Measurements from ENCODE around the gene SLC38A2. TPM values are rescaled to one million over a fixed set of nuclear protein-coding genes. Genes with fewer than 3 reads are reported as not detected.

Gene SLC38A2
- total RNA-seq, 1 experiment from 2014 or later, result 381 TPM

DNA sequence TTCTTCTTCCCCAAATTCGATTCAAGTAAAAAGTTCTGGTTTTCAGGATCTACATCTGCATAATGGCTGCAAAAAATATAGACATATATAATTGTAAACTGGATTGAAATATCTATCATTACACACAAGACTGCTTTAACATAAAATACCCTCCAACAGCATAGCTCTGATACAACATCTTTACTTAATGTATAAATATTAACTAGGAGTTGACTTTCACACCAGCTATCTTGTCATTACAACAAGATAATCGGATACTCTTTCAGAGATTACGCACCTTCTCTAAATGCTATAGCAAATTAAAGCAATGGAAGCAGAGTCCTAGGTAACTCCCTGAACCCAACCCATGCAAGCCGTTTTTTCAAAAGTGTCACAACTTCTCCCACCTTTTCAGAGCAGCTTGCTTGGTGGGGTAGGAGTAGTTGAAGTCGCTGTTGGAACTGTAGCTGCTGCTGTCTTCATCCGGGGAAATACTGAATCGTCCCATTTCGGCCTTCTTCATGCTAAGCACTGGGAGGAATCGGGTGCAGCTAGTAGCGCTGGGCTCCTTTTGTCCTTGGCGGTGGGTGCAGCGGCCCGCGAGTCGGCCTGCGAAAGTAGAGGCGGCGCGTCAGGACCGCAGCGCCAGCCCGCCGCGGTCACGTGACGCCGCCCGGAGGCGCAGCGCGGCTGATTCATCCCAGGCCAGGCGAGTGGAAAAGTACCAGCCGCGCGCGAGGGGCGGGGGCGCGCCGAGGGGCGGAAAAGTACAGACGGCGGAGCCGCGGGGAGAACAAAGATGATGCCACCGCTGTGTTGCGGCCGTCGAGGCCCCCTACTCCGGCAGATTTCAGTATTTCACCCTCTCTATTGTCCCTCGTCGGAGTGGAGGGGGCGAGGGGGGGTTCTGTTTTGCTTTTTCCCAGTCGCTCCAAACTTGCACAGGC is 1.5 kb downstream of the SLC38A2 start (continued):
- TF ChIP-seq, protein P1, sequence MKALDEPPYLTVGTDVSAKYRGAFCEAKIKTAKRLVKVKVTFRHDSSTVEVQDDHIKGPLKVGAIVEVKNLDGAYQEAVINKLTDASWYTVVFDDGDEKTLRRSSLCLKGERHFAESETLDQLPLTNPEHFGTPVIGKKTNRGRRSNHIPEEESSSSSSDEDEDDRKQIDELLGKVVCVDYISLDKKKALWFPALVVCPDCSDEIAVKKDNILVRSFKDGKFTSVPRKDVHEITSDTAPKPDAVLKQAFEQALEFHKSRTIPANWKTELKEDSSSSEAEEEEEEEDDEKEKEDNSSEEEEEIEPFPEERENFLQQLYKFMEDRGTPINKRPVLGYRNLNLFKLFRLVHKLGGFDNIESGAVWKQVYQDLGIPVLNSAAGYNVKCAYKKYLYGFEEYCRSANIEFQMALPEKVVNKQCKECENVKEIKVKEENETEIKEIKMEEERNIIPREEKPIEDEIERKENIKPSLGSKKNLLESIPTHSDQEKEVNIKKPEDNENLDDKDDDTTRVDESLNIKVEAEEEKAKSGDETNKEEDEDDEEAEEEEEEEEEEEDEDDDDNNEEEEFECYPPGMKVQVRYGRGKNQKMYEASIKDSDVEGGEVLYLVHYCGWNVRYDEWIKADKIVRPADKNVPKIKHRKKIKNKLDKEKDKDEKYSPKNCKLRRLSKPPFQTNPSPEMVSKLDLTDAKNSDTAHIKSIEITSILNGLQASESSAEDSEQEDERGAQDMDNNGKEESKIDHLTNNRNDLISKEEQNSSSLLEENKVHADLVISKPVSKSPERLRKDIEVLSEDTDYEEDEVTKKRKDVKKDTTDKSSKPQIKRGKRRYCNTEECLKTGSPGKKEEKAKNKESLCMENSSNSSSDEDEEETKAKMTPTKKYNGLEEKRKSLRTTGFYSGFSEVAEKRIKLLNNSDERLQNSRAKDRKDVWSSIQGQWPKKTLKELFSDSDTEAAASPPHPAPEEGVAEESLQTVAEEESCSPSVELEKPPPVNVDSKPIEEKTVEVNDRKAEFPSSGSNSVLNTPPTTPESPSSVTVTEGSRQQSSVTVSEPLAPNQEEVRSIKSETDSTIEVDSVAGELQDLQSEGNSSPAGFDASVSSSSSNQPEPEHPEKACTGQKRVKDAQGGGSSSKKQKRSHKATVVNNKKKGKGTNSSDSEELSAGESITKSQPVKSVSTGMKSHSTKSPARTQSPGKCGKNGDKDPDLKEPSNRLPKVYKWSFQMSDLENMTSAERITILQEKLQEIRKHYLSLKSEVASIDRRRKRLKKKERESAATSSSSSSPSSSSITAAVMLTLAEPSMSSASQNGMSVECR (CRISPR knock-in tag; IDR thresholded peaks at IDR 0.05; ENCODE audit: borderline replicate concordance), result peak; percentile 93; the same call in 1 of the 2 replicates
- TF ChIP-seq, protein P2, sequence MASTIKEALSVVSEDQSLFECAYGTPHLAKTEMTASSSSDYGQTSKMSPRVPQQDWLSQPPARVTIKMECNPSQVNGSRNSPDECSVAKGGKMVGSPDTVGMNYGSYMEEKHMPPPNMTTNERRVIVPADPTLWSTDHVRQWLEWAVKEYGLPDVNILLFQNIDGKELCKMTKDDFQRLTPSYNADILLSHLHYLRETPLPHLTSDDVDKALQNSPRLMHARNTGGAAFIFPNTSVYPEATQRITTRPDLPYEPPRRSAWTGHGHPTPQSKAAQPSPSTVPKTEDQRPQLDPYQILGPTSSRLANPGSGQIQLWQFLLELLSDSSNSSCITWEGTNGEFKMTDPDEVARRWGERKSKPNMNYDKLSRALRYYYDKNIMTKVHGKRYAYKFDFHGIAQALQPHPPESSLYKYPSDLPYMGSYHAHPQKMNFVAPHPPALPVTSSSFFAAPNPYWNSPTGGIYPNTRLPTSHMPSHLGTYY (CRISPR knock-in tag; IDR thresholded peaks at IDR 0.05), result 0 out of 2 replicates have a peak, but pooled peaks have one; percentile 57
- TF ChIP-seq, protein P3, sequence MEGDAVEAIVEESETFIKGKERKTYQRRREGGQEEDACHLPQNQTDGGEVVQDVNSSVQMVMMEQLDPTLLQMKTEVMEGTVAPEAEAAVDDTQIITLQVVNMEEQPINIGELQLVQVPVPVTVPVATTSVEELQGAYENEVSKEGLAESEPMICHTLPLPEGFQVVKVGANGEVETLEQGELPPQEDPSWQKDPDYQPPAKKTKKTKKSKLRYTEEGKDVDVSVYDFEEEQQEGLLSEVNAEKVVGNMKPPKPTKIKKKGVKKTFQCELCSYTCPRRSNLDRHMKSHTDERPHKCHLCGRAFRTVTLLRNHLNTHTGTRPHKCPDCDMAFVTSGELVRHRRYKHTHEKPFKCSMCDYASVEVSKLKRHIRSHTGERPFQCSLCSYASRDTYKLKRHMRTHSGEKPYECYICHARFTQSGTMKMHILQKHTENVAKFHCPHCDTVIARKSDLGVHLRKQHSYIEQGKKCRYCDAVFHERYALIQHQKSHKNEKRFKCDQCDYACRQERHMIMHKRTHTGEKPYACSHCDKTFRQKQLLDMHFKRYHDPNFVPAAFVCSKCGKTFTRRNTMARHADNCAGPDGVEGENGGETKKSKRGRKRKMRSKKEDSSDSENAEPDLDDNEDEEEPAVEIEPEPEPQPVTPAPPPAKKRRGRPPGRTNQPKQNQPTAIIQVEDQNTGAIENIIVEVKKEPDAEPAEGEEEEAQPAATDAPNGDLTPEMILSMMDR (IDR thresholded peaks at IDR 0.05), result no peak
- TF ChIP-seq ETV6 (CRISPR knock-in tag; IDR thresholded peaks at IDR 0.05), result peak; percentile 18; the same call in 1 of the 2 replicates
- TF ChIP-seq, protein P4, sequence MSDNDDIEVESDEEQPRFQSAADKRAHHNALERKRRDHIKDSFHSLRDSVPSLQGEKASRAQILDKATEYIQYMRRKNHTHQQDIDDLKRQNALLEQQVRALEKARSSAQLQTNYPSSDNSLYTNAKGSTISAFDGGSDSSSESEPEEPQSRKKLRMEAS (CRISPR knock-in tag; IDR thresholded peaks at IDR 0.05), result peak; percentile 83
- peak; percentile 48; the same call in 1 of the 2 replicates for TF ChIP-seq MYBL2 (CRISPR knock-in tag; IDR thresholded peaks at IDR 0.05)
- TF ChIP-seq ZNF671 (CRISPR knock-in tag; IDR thresholded peaks at IDR 0.05), result 0 out of 2 replicates have a peak, but pooled peaks have one; percentile 50
- TF ChIP-seq ESRRA (CRISPR knock-in tag; IDR thresholded peaks at IDR 0.05; ENCODE audit: borderline replicate concordance), result peak; percentile 46; the same call in 1 of the 2 replicates
- peak; percentile 78; the same call in 1 of the 2 replicates for TF ChIP-seq ZBTB21 (CRISPR knock-in tag; IDR thresholded peaks at IDR 0.05; ENCODE audit: borderline replicate concordance)
- TF ChIP-seq, protein P5, sequence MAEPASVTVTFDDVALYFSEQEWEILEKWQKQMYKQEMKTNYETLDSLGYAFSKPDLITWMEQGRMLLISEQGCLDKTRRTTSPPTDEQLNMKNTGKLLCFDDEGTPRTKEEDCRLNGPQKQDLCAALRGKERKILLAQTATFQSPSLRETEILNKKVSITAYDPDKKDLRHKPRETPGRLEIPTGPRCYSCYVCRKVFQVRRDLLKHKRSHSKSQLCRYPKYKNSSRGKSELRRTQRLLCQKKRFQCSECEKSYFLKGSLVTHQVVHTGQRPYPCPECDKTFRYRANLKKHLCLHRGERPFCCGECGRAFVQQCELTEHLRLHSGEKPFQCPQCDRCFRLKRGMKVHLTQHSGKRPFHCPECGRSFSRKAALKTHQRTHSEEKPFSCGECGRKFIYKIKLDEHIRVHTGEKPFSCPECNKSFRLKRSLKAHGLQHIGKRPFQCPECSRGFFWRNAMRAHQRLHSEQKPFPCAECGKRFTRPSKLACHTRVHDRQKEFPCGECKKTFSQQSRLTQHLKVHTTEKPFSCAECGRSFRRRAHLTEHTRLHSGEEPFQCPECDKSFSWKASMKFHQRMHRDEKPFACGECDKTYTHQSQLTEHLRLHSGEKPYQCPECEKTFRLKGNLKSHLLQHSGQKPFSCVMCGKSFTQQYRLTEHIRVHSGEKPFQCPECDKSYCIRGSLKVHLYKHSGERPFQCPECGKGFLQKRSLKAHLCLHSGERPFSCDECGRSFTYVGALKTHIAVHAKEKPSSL (CRISPR knock-in tag; conservative IDR thresholded peaks at IDR 0.05), result peak; percentile 40
- 0 out of 2 replicates have a peak, but pooled peaks have one; percentile 71 for TF ChIP-seq ZNF138 (CRISPR knock-in tag; conservative IDR thresholded peaks at IDR 0.05)
- TF ChIP-seq, protein P6, sequence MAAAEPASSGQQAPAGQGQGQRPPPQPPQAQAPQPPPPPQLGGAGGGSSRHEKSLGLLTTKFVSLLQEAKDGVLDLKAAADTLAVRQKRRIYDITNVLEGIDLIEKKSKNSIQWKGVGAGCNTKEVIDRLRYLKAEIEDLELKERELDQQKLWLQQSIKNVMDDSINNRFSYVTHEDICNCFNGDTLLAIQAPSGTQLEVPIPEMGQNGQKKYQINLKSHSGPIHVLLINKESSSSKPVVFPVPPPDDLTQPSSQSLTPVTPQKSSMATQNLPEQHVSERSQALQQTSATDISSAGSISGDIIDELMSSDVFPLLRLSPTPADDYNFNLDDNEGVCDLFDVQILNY (CRISPR knock-in tag; IDR thresholded peaks at IDR 0.05), result peak; percentile 41; the same call in 1 of the 2 replicates
- TF ChIP-seq JUN (CRISPR knock-in tag; IDR thresholded peaks at IDR 0.05), result 0 out of 2 replicates have a peak, but pooled peaks have one; percentile 21
- TF ChIP-seq, protein P7, sequence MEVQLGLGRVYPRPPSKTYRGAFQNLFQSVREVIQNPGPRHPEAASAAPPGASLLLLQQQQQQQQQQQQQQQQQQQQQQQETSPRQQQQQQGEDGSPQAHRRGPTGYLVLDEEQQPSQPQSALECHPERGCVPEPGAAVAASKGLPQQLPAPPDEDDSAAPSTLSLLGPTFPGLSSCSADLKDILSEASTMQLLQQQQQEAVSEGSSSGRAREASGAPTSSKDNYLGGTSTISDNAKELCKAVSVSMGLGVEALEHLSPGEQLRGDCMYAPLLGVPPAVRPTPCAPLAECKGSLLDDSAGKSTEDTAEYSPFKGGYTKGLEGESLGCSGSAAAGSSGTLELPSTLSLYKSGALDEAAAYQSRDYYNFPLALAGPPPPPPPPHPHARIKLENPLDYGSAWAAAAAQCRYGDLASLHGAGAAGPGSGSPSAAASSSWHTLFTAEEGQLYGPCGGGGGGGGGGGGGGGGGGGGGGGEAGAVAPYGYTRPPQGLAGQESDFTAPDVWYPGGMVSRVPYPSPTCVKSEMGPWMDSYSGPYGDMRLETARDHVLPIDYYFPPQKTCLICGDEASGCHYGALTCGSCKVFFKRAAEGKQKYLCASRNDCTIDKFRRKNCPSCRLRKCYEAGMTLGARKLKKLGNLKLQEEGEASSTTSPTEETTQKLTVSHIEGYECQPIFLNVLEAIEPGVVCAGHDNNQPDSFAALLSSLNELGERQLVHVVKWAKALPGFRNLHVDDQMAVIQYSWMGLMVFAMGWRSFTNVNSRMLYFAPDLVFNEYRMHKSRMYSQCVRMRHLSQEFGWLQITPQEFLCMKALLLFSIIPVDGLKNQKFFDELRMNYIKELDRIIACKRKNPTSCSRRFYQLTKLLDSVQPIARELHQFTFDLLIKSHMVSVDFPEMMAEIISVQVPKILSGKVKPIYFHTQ (CRISPR knock-in tag; IDR thresholded peaks at IDR 0.05), result no peak
- TF ChIP-seq, protein P8, sequence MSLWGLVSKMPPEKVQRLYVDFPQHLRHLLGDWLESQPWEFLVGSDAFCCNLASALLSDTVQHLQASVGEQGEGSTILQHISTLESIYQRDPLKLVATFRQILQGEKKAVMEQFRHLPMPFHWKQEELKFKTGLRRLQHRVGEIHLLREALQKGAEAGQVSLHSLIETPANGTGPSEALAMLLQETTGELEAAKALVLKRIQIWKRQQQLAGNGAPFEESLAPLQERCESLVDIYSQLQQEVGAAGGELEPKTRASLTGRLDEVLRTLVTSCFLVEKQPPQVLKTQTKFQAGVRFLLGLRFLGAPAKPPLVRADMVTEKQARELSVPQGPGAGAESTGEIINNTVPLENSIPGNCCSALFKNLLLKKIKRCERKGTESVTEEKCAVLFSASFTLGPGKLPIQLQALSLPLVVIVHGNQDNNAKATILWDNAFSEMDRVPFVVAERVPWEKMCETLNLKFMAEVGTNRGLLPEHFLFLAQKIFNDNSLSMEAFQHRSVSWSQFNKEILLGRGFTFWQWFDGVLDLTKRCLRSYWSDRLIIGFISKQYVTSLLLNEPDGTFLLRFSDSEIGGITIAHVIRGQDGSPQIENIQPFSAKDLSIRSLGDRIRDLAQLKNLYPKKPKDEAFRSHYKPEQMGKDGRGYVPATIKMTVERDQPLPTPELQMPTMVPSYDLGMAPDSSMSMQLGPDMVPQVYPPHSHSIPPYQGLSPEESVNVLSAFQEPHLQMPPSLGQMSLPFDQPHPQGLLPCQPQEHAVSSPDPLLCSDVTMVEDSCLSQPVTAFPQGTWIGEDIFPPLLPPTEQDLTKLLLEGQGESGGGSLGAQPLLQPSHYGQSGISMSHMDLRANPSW (CRISPR knock-in tag; conservative IDR thresholded peaks at IDR 0.05; ENCODE audit: low read depth), result no peak
- TF ChIP-seq, protein P9, sequence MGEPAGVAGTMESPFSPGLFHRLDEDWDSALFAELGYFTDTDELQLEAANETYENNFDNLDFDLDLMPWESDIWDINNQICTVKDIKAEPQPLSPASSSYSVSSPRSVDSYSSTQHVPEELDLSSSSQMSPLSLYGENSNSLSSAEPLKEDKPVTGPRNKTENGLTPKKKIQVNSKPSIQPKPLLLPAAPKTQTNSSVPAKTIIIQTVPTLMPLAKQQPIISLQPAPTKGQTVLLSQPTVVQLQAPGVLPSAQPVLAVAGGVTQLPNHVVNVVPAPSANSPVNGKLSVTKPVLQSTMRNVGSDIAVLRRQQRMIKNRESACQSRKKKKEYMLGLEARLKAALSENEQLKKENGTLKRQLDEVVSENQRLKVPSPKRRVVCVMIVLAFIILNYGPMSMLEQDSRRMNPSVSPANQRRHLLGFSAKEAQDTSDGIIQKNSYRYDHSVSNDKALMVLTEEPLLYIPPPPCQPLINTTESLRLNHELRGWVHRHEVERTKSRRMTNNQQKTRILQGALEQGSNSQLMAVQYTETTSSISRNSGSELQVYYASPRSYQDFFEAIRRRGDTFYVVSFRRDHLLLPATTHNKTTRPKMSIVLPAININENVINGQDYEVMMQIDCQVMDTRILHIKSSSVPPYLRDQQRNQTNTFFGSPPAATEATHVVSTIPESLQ (CRISPR knock-in tag; IDR thresholded peaks at IDR 0.05), result no peak
- no peak for TF ChIP-seq HMGA2 (CRISPR knock-in tag; IDR thresholded peaks at IDR 0.05)
